OCI-LY3 (cell line): ENCODE data around the gene NRXN3.

Experiments used
- CTCF ChIP-seq: fragments of 200-600, 300-600 bp; sonication (generic); IDR thresholded peaks from 2 replicates; pipeline ENCODE4 v1.5.1; 2014; ENCODE audit warnings: antibody characterized with exemption, low read length, low read depth
- EZH2phosphoT487 ChIP-seq: fragments of 200-600 bp; shearing (Covaris generic); IDR thresholded peaks from 2 replicates; pipeline ENCODE4 v1.6.1; 2018; ENCODE audit warnings: antibody characterized with exemption, mixed run types, low read depth

GRCh38 chr14:78417532-78417931, 247.4 kb downstream of the NRXN3 start:
- no peak for TF ChIP-seq CTCF
- TF ChIP-seq EZH2phosphoT487: no peak
